ENCODE measurements around the gene CHM.

The CHM gene

DNA sequence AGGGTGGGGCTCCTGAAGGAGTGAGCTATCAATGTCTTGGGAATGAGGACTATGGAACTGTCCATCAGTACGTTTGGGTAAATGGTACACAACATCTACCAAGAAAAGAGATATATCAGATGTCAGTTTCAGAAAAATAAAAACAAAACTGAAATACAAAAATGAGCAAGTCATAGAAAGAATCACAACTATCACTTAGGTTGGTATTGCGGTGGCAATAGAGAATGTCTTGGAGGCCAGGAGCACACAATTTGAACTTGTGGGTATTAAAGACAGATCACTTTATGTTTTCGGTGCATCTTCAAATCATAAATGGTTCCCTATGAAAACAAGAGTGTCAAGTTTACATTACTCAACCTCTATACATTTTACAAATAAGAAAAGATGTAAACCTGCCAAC lies 176.8 kb downstream of the CHM start:
- H3K4me3 ChIP-seq (ENCODE audit: low read depth, low read length), result no peak overlapping the region
- DNase-seq (ENCODE audit: low read depth), result no peak
- TF ChIP-seq, protein P1, sequence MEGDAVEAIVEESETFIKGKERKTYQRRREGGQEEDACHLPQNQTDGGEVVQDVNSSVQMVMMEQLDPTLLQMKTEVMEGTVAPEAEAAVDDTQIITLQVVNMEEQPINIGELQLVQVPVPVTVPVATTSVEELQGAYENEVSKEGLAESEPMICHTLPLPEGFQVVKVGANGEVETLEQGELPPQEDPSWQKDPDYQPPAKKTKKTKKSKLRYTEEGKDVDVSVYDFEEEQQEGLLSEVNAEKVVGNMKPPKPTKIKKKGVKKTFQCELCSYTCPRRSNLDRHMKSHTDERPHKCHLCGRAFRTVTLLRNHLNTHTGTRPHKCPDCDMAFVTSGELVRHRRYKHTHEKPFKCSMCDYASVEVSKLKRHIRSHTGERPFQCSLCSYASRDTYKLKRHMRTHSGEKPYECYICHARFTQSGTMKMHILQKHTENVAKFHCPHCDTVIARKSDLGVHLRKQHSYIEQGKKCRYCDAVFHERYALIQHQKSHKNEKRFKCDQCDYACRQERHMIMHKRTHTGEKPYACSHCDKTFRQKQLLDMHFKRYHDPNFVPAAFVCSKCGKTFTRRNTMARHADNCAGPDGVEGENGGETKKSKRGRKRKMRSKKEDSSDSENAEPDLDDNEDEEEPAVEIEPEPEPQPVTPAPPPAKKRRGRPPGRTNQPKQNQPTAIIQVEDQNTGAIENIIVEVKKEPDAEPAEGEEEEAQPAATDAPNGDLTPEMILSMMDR (IDR thresholded peaks at IDR 0.05; ENCODE audit: low read depth, low read length, missing control alignments), result no peak

DNA sequence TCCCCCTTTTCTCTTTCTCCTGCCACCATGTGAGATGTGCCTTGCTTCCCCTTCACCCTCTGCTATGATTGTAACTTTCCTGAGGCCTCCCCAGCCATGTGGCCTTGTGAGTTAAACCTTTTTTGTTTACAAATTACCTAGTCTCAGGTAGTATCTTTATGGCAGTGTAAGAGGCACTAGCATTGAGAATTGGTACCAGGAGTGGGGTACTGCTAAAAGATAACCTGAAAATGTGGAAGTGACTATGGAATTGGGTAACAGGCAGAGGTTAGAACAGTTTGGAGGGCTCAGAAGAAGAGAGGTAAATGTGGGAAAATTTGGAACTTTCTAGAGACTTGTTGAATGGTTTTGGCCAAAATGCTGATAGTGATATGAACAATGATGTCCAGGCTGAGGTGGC lies 182.0 kb downstream of the CHM start:
- TF ChIP-seq, protein P1 (IDR thresholded peaks at IDR 0.05; ENCODE audit: low read depth, low read length, missing control alignments), result no peak
- DNase-seq (ENCODE audit: low read depth), result no peak
- H3K4me3 ChIP-seq (ENCODE audit: low read depth, low read length), result no peak overlapping the region

- TF ChIP-seq, protein P1 (IDR thresholded peaks at IDR 0.05; ENCODE audit: low read depth, low read length, missing control alignments), result no peak
- no peak for DNase-seq (ENCODE audit: low read depth)
- H3K4me3 ChIP-seq (ENCODE audit: low read depth, low read length), result no peak overlapping the region
These were observed 187.9 kb downstream of the CHM start for GRCh38 chrX:85859426-85859825.

- DNase-seq (ENCODE audit: low read depth), result no peak
- H3K4me3 ChIP-seq (ENCODE audit: low read depth, low read length), result no peak overlapping the region
- TF ChIP-seq, protein P1 (IDR thresholded peaks at IDR 0.05; ENCODE audit: low read depth, low read length, missing control alignments), result peak; percentile 52
These were observed 195.9 kb downstream of the CHM start for GRCh38 chrX:85851418-85851817.

DNA sequence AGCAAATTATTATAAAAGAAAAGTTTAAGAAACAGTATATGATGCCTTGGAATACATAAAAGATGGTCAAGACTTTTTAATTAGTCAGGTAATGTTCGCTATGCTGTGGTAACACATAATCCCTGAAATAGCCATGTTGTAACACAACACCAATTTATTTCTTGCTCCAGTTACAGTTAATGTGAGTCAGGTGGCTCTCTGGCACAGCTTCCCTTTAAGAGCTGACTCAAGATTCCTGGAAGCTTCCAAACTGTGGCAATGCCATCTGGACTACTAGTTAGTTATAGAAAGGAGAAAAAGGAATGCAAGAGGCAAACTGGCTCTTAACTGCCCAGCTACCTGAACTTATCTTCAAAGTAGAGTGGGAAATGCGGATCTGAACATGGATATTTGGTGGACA lies 210.5 kb downstream of the CHM start:
- H3K4me3 ChIP-seq (ENCODE audit: low read depth, low read length), result no peak overlapping the region
- TF ChIP-seq, protein P1 (IDR thresholded peaks at IDR 0.05; ENCODE audit: low read depth, low read length, missing control alignments), result no peak
- no peak for DNase-seq (ENCODE audit: low read depth)

- TF ChIP-seq, protein P1 (IDR thresholded peaks at IDR 0.05; ENCODE audit: low read depth, low read length, missing control alignments), result no peak
These were observed 218.6 kb downstream of the CHM start for GRCh38 chrX:85828771-85829170.

GRCh38 chrX:85815203-85815751 lies 232.1 kb downstream of the CHM start:
- no peak overlapping the region for H3K4me3 ChIP-seq (ENCODE audit: low read depth, low read length)
- DNase-seq (ENCODE audit: low read depth), result no peak
- TF ChIP-seq, protein P1 (IDR thresholded peaks at IDR 0.05; ENCODE audit: low read depth, low read length, missing control alignments), result no peak

More at GRCh38 chrX:85828771-85829170, 218.6 kb downstream of the CHM start:
- H3K4me3 ChIP-seq (ENCODE audit: low read depth, low read length), result no peak overlapping the region
- no peak for DNase-seq (ENCODE audit: low read depth)

Data from GM12864 (cell line).